ENCODE data around the gene ENOPH1. TPM values are rescaled to one million over a fixed set of nuclear protein-coding genes. Genes with fewer than 3 reads are reported as not detected.

The ENOPH1 gene
- polyA plus RNA-seq, 1 donor from 2014 or later: 159 TPM

DNA sequence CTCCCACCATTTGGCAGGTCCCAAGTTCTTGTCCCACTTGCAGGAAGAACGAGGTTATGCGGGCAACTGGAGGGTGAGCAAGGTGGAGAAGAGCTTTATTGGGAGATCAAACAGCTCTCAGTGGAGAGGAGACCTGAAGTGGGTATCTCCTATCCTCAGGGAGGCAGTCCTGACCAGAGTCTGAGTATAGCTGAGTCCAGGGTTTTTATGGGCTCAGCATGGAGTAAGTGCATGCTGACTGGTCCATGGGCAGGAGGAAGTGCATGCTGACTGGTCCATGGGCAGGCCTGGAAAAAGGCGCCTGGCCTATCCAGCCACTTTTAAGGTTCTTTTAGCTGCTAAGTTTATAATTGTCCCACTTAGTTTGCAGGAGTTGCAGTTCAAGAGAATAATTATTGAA is 49.2 kb upstream of the ENOPH1 start:
- H3K27ac ChIP-seq (ENCODE audit: low read length): no peak overlapping the region
- H3K9ac ChIP-seq (ENCODE audit: low read length): no peak overlapping the region
- H3K36me3 ChIP-seq (ENCODE audit: insufficient read depth, low read length): no peaks in the 10 kb centered on the region
- no peak overlapping the region for H3K4me3 ChIP-seq (ENCODE audit: low read length)
- no peak overlapping the region for H2AFZ ChIP-seq (ENCODE audit: low read depth, low read length)
- no peaks in the 10 kb centered on the region for H3K9me3 ChIP-seq (ENCODE audit: low read length)
- TF ChIP-seq EZH2 (IDR thresholded peaks at IDR 0.05; ENCODE audit: borderline replicate concordance, insufficient read depth, low read length, poor library complexity, severe bottlenecking): no peak
- TF ChIP-seq TAF1 (IDR thresholded peaks at IDR 0.05; ENCODE audit: low read depth): no peak
- TF ChIP-seq SMC3 (conservative IDR thresholded peaks at IDR 0.05; ENCODE audit: poor library complexity): no peak
- no peak for TF ChIP-seq EP300 (conservative IDR thresholded peaks at IDR 0.05; ENCODE audit: poor library complexity, severe bottlenecking)
- TF ChIP-seq MXI1 (conservative IDR thresholded peaks at IDR 0.05; ENCODE audit: poor library complexity, severe bottlenecking): no peak
- TF ChIP-seq POLR2AphosphoS5 (IDR thresholded peaks at IDR 0.05): no peak
- TF ChIP-seq RAD21 (conservative IDR thresholded peaks at IDR 0.05): no peak
- TF ChIP-seq, protein P1, sequence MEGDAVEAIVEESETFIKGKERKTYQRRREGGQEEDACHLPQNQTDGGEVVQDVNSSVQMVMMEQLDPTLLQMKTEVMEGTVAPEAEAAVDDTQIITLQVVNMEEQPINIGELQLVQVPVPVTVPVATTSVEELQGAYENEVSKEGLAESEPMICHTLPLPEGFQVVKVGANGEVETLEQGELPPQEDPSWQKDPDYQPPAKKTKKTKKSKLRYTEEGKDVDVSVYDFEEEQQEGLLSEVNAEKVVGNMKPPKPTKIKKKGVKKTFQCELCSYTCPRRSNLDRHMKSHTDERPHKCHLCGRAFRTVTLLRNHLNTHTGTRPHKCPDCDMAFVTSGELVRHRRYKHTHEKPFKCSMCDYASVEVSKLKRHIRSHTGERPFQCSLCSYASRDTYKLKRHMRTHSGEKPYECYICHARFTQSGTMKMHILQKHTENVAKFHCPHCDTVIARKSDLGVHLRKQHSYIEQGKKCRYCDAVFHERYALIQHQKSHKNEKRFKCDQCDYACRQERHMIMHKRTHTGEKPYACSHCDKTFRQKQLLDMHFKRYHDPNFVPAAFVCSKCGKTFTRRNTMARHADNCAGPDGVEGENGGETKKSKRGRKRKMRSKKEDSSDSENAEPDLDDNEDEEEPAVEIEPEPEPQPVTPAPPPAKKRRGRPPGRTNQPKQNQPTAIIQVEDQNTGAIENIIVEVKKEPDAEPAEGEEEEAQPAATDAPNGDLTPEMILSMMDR (IDR thresholded peaks at IDR 0.05; ENCODE audit: poor library complexity, severe bottlenecking): no peak
- TF ChIP-seq, protein P2, sequence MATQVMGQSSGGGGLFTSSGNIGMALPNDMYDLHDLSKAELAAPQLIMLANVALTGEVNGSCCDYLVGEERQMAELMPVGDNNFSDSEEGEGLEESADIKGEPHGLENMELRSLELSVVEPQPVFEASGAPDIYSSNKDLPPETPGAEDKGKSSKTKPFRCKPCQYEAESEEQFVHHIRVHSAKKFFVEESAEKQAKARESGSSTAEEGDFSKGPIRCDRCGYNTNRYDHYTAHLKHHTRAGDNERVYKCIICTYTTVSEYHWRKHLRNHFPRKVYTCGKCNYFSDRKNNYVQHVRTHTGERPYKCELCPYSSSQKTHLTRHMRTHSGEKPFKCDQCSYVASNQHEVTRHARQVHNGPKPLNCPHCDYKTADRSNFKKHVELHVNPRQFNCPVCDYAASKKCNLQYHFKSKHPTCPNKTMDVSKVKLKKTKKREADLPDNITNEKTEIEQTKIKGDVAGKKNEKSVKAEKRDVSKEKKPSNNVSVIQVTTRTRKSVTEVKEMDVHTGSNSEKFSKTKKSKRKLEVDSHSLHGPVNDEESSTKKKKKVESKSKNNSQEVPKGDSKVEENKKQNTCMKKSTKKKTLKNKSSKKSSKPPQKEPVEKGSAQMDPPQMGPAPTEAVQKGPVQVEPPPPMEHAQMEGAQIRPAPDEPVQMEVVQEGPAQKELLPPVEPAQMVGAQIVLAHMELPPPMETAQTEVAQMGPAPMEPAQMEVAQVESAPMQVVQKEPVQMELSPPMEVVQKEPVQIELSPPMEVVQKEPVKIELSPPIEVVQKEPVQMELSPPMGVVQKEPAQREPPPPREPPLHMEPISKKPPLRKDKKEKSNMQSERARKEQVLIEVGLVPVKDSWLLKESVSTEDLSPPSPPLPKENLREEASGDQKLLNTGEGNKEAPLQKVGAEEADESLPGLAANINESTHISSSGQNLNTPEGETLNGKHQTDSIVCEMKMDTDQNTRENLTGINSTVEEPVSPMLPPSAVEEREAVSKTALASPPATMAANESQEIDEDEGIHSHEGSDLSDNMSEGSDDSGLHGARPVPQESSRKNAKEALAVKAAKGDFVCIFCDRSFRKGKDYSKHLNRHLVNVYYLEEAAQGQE (IDR thresholded peaks at IDR 0.05; ENCODE audit: borderline replicate concordance): no peak
- H3K27me3 ChIP-seq (ENCODE audit: insufficient read depth, low read depth, low read length): no peaks in the 10 kb centered on the region
- H4K20me1 ChIP-seq (ENCODE audit: insufficient read depth): no peaks in the 10 kb centered on the region
- peaks cover 13% of the 10 kb centered on the region for H3K79me2 ChIP-seq (replicated peaks; ENCODE audit: insufficient read depth, low read length)
- H3K4me2 ChIP-seq (ENCODE audit: low read length): no peak overlapping the region
- H3F3A ChIP-seq (ENCODE audit: insufficient read depth, low read length, poor library complexity, severe bottlenecking): no peaks in the 10 kb centered on the region
- no peaks in the 10 kb centered on the region for H3K9me2 ChIP-seq (ENCODE audit: insufficient read depth, low read length)

DNA sequence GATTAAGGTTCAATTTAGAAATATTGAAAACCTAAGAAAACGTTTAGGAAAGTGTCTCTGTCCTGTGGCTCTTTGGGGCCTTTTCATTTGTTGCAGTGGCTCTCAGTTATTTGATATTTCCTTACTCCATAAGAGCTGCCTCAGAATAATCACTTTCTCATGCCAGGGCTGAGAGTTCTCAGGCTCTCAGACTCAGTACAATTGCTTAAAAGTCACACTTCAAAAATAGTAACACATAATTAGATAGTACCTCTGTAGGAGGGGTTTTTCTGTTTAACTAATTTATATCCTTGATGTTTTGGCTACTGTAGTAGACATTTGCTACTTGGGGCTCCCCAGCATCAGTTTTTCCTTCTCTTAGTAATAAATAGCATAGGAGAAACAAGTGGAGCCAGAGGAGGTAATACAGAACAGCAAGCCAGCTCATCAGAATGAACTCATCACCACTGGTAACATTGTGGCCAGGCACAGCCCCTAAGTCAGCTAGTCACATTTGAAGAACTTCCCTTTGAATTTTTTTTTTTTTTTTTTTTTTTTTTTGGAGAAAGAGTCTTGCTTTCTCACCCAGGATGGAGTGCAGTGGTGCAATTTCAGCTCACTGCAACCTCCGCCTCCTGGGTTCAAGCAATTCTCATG is 48.6 kb upstream of the ENOPH1 start:
- Histone ChIP-seq H2AFZ (ENCODE audit: low read depth, low read length) (no peak overlapping the region), H3K9ac (ENCODE audit: low read length) (no peak overlapping the region), H3K27me3 (ENCODE audit: insufficient read depth, low read depth, low read length) (no peaks in the 10 kb centered on the region), H3K79me2 (replicated peaks; ENCODE audit: insufficient read depth, low read length) (peaks cover 8% of the 10 kb centered on the region), H4K20me1 (ENCODE audit: insufficient read depth) (no peaks in the 10 kb centered on the region), H3K4me2 (ENCODE audit: low read length) (no peak overlapping the region), H3F3A (ENCODE audit: insufficient read depth, low read length, poor library complexity, severe bottlenecking) (no peaks in the 10 kb centered on the region), H3K4me3 (ENCODE audit: low read length) (no peak overlapping the region), H3K9me3 (ENCODE audit: low read length) (no peaks in the 10 kb centered on the region), H3K9me2 (ENCODE audit: insufficient read depth, low read length) (no peaks in the 10 kb centered on the region), H3K27ac (ENCODE audit: low read length) (no peak overlapping the region), H3K36me3 (ENCODE audit: insufficient read depth, low read length) (no peaks in the 10 kb centered on the region)
- TF ChIP-seq, protein P2 (IDR thresholded peaks at IDR 0.05; ENCODE audit: borderline replicate concordance): no peak
- TF ChIP-seq RAD21 (conservative IDR thresholded peaks at IDR 0.05): no peak
- no peak for TF ChIP-seq MXI1 (conservative IDR thresholded peaks at IDR 0.05; ENCODE audit: poor library complexity, severe bottlenecking)
- TF ChIP-seq EP300 (conservative IDR thresholded peaks at IDR 0.05; ENCODE audit: poor library complexity, severe bottlenecking): no peak
- TF ChIP-seq SMC3 (conservative IDR thresholded peaks at IDR 0.05; ENCODE audit: poor library complexity): no peak
- no peak for TF ChIP-seq EZH2 (IDR thresholded peaks at IDR 0.05; ENCODE audit: borderline replicate concordance, insufficient read depth, low read length, poor library complexity, severe bottlenecking)
- TF ChIP-seq, protein P1 (IDR thresholded peaks at IDR 0.05; ENCODE audit: poor library complexity, severe bottlenecking): no peak
- TF ChIP-seq POLR2AphosphoS5 (IDR thresholded peaks at IDR 0.05): no peak
- no peak for TF ChIP-seq TAF1 (IDR thresholded peaks at IDR 0.05; ENCODE audit: low read depth)
